ENCODE measurements around the gene ZNF681. TPM values are rescaled to one million over a fixed set of nuclear protein-coding genes. Genes with fewer than 3 reads are reported as not detected.
"Not testable (repeated sequence)": the region's sequence is repeated elsewhere in the genome, so short reads cannot be mapped to it uniquely, and the experiment has no call there.

Gene ZNF681
- total RNA-seq, 1 experiment from 2014 or later: 3.1 TPM

- not testable (repeated sequence) for DNase-seq (ENCODE audit: low read depth)
Observed at GRCh38 chr19:23692937-23693336, 65.8 kb downstream of the ZNF681 start.

Other genes with a start within 250 kb of the ZNF681 start
- 17.0 and 25.3 TPM in 2 replicates for gene ZNF675, start 71.7 kb downstream of the ZNF681 start, total RNA-seq (2014; rRNA removed; shearing (Covaris generic))
- gene ZNF726, start 156.0 kb upstream of the ZNF681 start, total RNA-seq (2014; rRNA removed; shearing (Covaris generic)): 8.2 and 12.1 TPM in 2 replicates

Data from M059J (cell line).